Thoracic aorta (tissue), 2 donors: Measurements from ENCODE around the gene TAGLN2. TPM values are rescaled to one million over a fixed set of nuclear protein-coding genes. Genes with fewer than 3 reads are reported as not detected.

Source experiments
- ATAC-seq: fragments of 150-250 bp; one replicate; pipeline ENCODE4 v1.8.0; 2017; ENCODE audit warnings: low read depth; ENCODE audit not compliant: insufficient number of reproducible peaks, low FRiP score
- DNase-seq: peaks from one replicate; pipeline ENCODE4 v3.0.0-alpha.2; 2020; ENCODE audit warnings: low spot score
- H3K27ac ChIP-seq, 2 donors: fragments of 200-600 bp; sonication (generic); 1 replicate in 1 of 2; 2 replicates in 1 of 2; pipeline ENCODE4 v1.5.1; 2016; ENCODE audit warnings: mild to moderate bottlenecking in 2 of 2, moderate library complexity in 2 of 2
- H3K27me3 ChIP-seq: fragments of 200-600 bp; sonication (generic); replicated peaks from 2 replicates; pipeline ENCODE4 v1.6.0; 2016; ENCODE audit warnings: mild to moderate bottlenecking; ENCODE audit not compliant: insufficient read depth
- H3K36me3 ChIP-seq: fragments of 200-600 bp; sonication (generic); one replicate; pipeline ENCODE4 v1.5.1; 2016
- H3K4me1 ChIP-seq, 2 donors: fragments of 200-600 bp; sonication (generic); 1 replicate in 1 of 2; 2 replicates in 1 of 2; pipeline versions ENCODE4 v1.5.1 to v1.6.0; 2016; ENCODE audit warnings: low read depth in 2 of 2, mild to moderate bottlenecking in 1 of 2; ENCODE audit not compliant: control insufficient read depth in 1 of 2
- H3K4me3 ChIP-seq: fragments of 200-600 bp; sonication (generic); 2 replicates; pipeline ENCODE4 v1.5.1; 2016; ENCODE audit warnings: mild to moderate bottlenecking
- H3K9me3 ChIP-seq: fragments of 200-600 bp; sonication (generic); 2 replicates; pipeline ENCODE4 v1.5.1; 2016
- total RNA-seq, 2 donors: library from RNA; depleted of rRNA; stranded (reverse); fragments of >200 nt; gene quantifications; one replicate each; pipeline versions ENCODE4 v1.1.0 to v1.2.3, GENCODE V29; 2016
- TF ChIP-seq, protein P1 (sequence below): fragments of 200-600 bp; sonication (generic); IDR thresholded peaks from one replicate; pipeline ENCODE4 v1.5.1; 2019; ENCODE audit warnings: antibody characterized with exemption

The TAGLN2 gene
- total RNA-seq, 2 donors from 2014 or later, result 298 to 352 TPM

DNA sequence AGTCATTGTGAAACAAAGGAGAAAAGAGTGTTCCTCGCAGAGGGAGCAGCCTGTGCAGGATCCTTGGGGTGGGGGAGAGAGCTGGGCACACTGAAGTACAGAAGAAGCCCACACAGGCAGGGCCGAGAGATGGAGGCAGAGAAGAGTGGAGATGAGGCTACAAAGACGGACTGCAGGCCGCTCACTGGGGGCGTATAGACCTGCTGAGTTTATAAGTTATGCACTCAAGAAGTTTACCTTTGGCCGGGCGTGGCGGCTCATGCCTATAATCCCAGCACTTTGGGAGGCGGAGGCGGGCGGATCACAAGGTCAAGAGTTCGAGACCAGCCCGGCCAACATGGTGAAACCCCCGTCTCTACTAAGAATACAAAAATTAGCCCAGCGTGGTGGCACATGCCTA is 36.3 kb upstream of the TAGLN2 start:
- H3K9me3 ChIP-seq, result no peaks in the 10 kb centered on the region
- no peak overlapping the region for H3K27ac ChIP-seq
- H3K36me3 ChIP-seq, result no peaks in the 10 kb centered on the region
- H3K4me3 ChIP-seq, result no peak overlapping the region
- no peaks in the 10 kb centered on the region for H3K27me3 ChIP-seq
- no peak for DNase-seq
- ATAC-seq, result no peak
- TF ChIP-seq, protein P1, sequence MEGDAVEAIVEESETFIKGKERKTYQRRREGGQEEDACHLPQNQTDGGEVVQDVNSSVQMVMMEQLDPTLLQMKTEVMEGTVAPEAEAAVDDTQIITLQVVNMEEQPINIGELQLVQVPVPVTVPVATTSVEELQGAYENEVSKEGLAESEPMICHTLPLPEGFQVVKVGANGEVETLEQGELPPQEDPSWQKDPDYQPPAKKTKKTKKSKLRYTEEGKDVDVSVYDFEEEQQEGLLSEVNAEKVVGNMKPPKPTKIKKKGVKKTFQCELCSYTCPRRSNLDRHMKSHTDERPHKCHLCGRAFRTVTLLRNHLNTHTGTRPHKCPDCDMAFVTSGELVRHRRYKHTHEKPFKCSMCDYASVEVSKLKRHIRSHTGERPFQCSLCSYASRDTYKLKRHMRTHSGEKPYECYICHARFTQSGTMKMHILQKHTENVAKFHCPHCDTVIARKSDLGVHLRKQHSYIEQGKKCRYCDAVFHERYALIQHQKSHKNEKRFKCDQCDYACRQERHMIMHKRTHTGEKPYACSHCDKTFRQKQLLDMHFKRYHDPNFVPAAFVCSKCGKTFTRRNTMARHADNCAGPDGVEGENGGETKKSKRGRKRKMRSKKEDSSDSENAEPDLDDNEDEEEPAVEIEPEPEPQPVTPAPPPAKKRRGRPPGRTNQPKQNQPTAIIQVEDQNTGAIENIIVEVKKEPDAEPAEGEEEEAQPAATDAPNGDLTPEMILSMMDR, result no peak
- H3K4me1 ChIP-seq, result no peaks in the 10 kb centered on the region

DNA sequence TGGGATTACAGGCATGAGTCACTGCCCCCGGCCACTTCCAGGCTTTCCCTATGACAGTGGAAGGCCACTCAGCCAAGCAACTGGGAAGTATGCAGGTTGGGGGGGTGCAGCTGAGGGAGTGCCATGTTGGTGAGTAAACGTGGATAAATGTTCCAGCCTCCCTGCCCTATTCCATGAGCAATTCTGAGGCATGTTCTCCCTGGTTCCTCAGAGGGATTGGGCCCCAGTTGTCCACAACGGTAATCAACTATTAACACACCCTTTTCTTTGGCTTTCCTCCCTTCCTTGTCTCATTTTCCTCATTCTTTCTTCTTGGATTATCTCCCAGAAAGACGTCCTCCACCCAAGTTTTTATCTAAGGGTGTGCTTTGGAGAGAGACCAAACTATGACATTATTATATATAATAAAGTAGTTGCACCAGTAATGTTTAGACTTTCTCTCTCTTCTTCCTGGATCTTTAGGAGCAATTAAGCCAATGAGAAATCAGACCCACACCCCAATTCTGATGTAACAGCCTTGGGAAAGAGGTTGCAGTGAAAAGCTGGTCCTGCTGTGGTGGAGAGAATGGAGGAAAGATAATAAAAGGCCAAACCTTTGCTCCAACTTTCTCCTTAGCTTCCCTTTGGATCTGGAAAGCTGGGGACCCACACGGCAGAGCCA is 35.5 kb upstream of the TAGLN2 start:
- Histone ChIP-seq H3K9me3 (no peaks in the 10 kb centered on the region), H3K4me3 (no peak overlapping the region), H3K27me3 (no peaks in the 10 kb centered on the region), H3K4me1 (no peaks in the 10 kb centered on the region), H3K36me3 (no peaks in the 10 kb centered on the region), H3K27ac (no peak overlapping the region)
- TF ChIP-seq, protein P1, result no peak
- ATAC-seq, result peak; percentile 21
- no peak for DNase-seq

GRCh38 chr1:159959451-159959850 is 34.1 kb upstream of the TAGLN2 start:
- Histone ChIP-seq H3K4me1 (no peaks in the 10 kb centered on the region), H3K27ac (no peak overlapping the region), H3K9me3 (no peaks in the 10 kb centered on the region), H3K27me3 (no peaks in the 10 kb centered on the region), H3K36me3 (no peaks in the 10 kb centered on the region), H3K4me3 (no peak overlapping the region)
- TF ChIP-seq, protein P1, result no peak
- no peak for ATAC-seq
- no peak for DNase-seq

GRCh38 chr1:159958719-159959380 is 33.5 kb upstream of the TAGLN2 start:
- no peak overlapping the region for H3K27ac ChIP-seq

DNA sequence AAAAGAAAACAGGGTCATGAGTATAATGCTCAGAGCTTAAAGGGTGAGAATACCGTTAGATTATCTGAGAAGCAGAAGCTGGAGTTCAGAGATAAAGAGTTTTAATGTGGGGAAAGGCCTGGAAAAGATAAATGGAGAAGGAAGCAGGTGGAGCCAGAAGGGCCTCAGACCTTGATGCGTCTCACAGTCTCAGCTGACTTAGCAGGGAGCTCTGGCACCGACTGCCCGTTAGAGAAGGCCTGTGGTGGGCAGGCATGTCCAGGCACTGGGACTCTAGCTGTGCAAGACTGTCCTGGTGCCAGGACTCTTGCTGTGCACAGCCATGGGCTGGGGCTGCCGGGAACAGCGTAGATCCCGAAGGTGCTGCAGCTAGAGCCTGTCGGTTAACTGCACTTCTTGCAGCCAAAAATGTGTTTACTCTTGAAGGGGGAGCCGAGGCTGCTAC is 32.5 kb upstream of the TAGLN2 start:
- Histone ChIP-seq H3K4me1 (no peaks in the 10 kb centered on the region), H3K9me3 (no peaks in the 10 kb centered on the region), H3K27ac (no peak overlapping the region), H3K27me3 (no peaks in the 10 kb centered on the region), H3K4me3 (no peak overlapping the region), H3K36me3 (no peaks in the 10 kb centered on the region)
- DNase-seq (no peak), ATAC-seq (no peak)
- TF ChIP-seq, protein P1, result no peak

More at GRCh38 chr1:159958719-159959380, 33.5 kb upstream of the TAGLN2 start:
- no peak overlapping the region for H3K4me3 ChIP-seq
- ATAC-seq (no peak), DNase-seq (no peak)
- H3K4me1 ChIP-seq, result no peaks in the 10 kb centered on the region
- TF ChIP-seq, protein P1, result no peak
- H3K36me3 ChIP-seq, result no peaks in the 10 kb centered on the region
- no peaks in the 10 kb centered on the region for H3K27me3 ChIP-seq
- H3K9me3 ChIP-seq, result no peaks in the 10 kb centered on the region
